Prostate gland (tissue), 2 donors: ENCODE data around the gene KCP.

ENCODE experiments used
- CTCF ChIP-seq, 4 experiments: fragments of 200-600 bp in 2 of 4; fragments of 450-650 bp in 2 of 4; sonication (generic) in 2 of 4; IDR thresholded peaks; 1 replicate in 3 of 4; 2 replicates in 1 of 4; pipeline ENCODE4 v1.5.1; 2016 to 2019; ENCODE audit warnings: antibody characterized with exemption in 4 of 4, mild to moderate bottlenecking in 2 of 4, moderate library complexity in 2 of 4
- POLR2A ChIP-seq: fragments of 450-650 bp; IDR thresholded peaks from one replicate; pipeline ENCODE4 v1.6.1; 2016; ENCODE audit warnings: antibody characterized with exemption, mild to moderate bottlenecking
- POLR2AphosphoS5 ChIP-seq: sonication (generic); formaldehyde crosslinking; IDR thresholded peaks from one replicate; pipeline ENCODE4 v1.6.1; 2017; ENCODE audit warnings: antibody characterized with exemption

DNA sequence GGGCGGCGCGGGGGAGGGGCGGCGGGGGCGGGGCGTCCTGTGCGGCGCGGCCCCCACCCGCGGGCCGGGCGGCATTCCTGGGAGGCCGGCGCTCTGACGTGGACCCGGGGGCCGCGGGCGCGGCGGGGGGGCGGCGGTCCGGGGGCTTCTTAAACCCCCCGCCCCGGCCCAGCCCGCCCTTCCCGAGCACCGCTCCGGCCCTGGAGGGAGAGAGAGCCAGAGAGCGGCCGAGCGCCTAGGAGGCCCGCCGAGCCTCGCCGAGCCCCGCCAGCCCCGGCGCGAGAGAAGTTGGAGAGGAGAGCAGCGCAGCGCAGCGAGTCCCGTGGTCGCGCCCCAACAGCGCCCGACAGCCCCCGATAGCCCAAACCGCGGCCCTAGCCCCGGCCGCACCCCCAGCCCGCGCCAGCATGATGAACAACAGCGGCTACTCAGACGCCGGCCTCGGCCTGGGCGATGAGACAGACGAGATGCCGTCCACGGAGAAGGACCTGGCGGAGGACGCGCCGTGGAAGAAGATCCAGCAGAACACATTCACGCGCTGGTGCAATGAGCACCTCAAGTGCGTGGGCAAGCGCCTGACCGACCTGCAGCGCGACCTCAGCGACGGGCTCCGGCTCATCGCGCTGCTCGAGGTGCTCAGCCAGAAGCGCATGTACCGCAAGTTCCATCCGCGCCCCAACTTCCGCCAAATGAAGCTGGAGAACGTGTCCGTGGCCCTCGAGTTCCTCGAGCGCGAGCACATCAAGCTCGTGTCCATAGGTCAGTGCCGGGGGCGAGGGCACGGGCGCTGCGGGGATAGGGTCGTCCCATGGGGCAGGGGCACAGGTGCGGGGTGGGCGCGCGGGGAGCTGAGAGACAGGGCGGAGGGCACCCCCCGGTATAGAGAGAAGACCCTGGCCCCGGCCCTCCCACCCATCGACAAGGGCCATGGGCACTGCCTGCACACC lies 80.0 kb downstream of the KCP start, which contains the start of gene FLNC:
- TF ChIP-seq POLR2AphosphoS5 = no peak
- no peak for TF ChIP-seq CTCF (IDR thresholded peaks at IDR 0.05)
- TF ChIP-seq POLR2A = no peak
